ENCODE data around the gene PRMT5.

PRMT5 gene

DNA sequence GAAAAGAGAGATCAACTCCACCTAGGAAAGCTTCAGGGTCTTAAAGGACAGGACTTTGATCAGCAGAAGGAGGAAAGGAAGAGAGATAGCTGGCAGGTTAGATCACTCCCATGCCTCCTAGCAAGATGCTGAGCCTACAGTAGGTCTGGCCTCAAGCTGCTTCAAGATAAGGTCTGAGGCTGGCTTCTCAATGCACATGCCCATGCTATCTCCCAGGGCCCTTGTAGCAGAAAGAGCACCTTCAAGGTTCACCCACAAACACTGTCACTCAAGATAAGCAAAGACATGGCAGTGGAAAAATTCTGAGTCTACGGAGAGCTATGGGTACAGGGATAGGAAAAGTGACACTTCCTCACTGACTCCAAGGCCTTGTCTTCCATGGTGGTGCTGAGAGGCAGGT is 31.8 kb downstream of the PRMT5 start:
- Histone ChIP-seq H3K79me1 (ENCODE audit: low read depth, low read length) (no peaks in the 10 kb centered on the region), H3K4me3 (ENCODE audit: low read length in 2 of 2) (no peak overlapping the region), H3K23ac (ENCODE audit: low read depth, low read length, poor library complexity) (no peak overlapping the region), H2BK120ac (ENCODE audit: low read depth, low read length) (no peak overlapping the region), H3K27me3 (ENCODE audit: control insufficient read depth in 3 of 3, insufficient read depth in 3 of 3, low read depth in 1 of 3, low read length in 3 of 3) (no peaks in the 10 kb centered on the region), H3K36me3 (replicated peaks in 1 of 2; ENCODE audit: control insufficient read depth in 2 of 2, insufficient read depth in 2 of 2, low read length in 2 of 2) (peaks cover 15 to 44% of the 10 kb centered on the region in 2 donors), H3K4me1 (ENCODE audit: control insufficient read depth in 2 of 2, insufficient read depth in 1 of 2, low read depth in 1 of 2, low read length in 2 of 2) (peaks cover 0 to 4% of the 10 kb centered on the region in 2 donors), H2BK12ac (ENCODE audit: low read length) (no peak overlapping the region), H3K4ac (ENCODE audit: low read length) (no peak overlapping the region), H2BK15ac (ENCODE audit: low read length) (no peak overlapping the region), H2AK5ac (ENCODE audit: low read depth, low read length) (no peak overlapping the region), H3K27ac (replicated peaks; ENCODE audit: low read length) (no peak overlapping the region), H2AFZ (ENCODE audit: low read length) (no peak overlapping the region), H4K91ac (ENCODE audit: low read depth, low read length, poor library complexity) (no peak overlapping the region), H3K9me3 (replicated peaks in 1 of 2; ENCODE audit: control insufficient read depth in 2 of 2, insufficient read depth in 1 of 2, low read depth in 1 of 2, low read length in 2 of 2) (no peaks in the 10 kb centered on the region), H3K18ac (ENCODE audit: low read length) (no peak overlapping the region), H3K9ac (ENCODE audit: low read depth, low read length, poor library complexity) (no peak overlapping the region), H3K14ac (ENCODE audit: low read length) (no peak overlapping the region), H2BK5ac (ENCODE audit: low read length) (no peak overlapping the region), H3K4me2 (ENCODE audit: insufficient read depth, low read length, poor library complexity, severe bottlenecking) (no peak overlapping the region), H4K8ac (ENCODE audit: low read depth, low read length) (no peak overlapping the region)
- WGBS, 2 donors (ENCODE audit: extremely low coverage in 2 of 2, insufficient read length in 2 of 2, insufficient replicate concordance in 1 of 2), result no CpG with 5 or more reads among the region's 1 CpG
- DNase-seq (ENCODE audit: low spot score), result no peak

DNA sequence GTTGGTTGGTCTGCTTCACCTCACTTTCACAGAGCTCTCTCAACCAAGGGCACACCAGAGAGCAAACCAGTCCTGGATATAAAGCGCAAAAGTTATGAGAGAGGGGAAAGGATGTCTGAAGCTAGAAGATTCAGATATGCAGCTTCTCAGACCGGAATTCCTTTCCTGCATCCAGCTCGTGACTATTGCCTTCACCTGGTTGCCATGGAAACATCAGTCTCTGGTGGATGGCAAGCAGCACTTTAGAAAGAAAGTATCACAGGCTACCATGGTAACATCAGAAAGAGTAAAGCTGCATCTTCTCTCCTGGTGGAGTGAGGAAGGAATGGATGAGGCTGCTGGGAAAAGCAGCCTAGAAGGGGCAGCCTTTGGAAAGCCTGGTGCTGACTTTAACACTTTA is 32.4 kb downstream of the PRMT5 start:
- H3K9me3 ChIP-seq (replicated peaks in 1 of 2; ENCODE audit: control insufficient read depth in 2 of 2, insufficient read depth in 1 of 2, low read depth in 1 of 2, low read length in 2 of 2), result no peaks in the 10 kb centered on the region
- no peak for DNase-seq (ENCODE audit: low spot score)
- WGBS, 2 donors (ENCODE audit: extremely low coverage in 2 of 2, insufficient read length in 2 of 2, insufficient replicate concordance in 1 of 2), result no CpG with 5 or more reads among the region's 3 CpGs

DNA sequence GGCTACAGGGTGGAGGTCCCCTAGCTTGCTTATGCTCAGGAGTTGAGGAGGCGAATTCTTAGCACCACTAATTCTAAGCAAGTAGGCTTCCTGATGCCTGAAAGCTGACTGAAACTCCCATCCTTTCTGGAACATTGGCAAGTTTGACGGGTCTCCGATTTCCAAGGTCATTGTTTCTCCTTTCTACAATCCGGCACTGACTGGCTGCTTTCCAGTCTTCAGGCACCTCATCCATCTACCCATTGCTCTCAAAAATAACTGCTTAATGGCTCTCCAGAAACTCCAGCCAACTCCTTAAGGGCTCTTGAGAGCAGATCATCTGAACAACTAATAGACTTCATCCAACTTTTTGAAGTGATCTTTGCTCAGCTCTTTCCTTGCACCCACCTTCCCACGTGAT is 32.8 kb downstream of the PRMT5 start:
- no peak overlapping the region for H3K9ac ChIP-seq (ENCODE audit: low read depth, low read length, poor library complexity)
- H2AFZ ChIP-seq (ENCODE audit: low read length), result no peak overlapping the region
- H2AK5ac ChIP-seq (ENCODE audit: low read depth, low read length), result no peak overlapping the region
- WGBS, 2 donors (ENCODE audit: extremely low coverage in 2 of 2, insufficient read length in 2 of 2, insufficient replicate concordance in 1 of 2), result no CpG with 5 or more reads among the region's 5 CpGs
- H3K4ac ChIP-seq (ENCODE audit: low read length), result no peak overlapping the region
- H3K36me3 ChIP-seq (replicated peaks in 1 of 2; ENCODE audit: control insufficient read depth in 2 of 2, insufficient read depth in 2 of 2, low read length in 2 of 2), result peaks cover 7 to 34% of the 10 kb centered on the region in 2 donors
- H2BK120ac ChIP-seq (ENCODE audit: low read depth, low read length), result no peak overlapping the region
- H2BK15ac ChIP-seq (ENCODE audit: low read length), result no peak overlapping the region
- no peaks in the 10 kb centered on the region for H3K9me3 ChIP-seq (replicated peaks in 1 of 2; ENCODE audit: control insufficient read depth in 2 of 2, insufficient read depth in 1 of 2, low read depth in 1 of 2, low read length in 2 of 2)
- H3K4me2 ChIP-seq (ENCODE audit: insufficient read depth, low read length, poor library complexity, severe bottlenecking), result no peak overlapping the region
- H2BK12ac ChIP-seq (ENCODE audit: low read length), result no peak overlapping the region
- no peaks in the 10 kb centered on the region for H3K79me1 ChIP-seq (ENCODE audit: low read depth, low read length)
- H3K18ac ChIP-seq (ENCODE audit: low read length), result no peak overlapping the region
- H3K4me3 ChIP-seq (ENCODE audit: low read length in 2 of 2), result no peak overlapping the region
- H4K91ac ChIP-seq (ENCODE audit: low read depth, low read length, poor library complexity), result no peak overlapping the region
- no peak for DNase-seq (ENCODE audit: low spot score)
- H3K27ac ChIP-seq (replicated peaks; ENCODE audit: low read length), result no peak overlapping the region
- no peak overlapping the region for H3K14ac ChIP-seq (ENCODE audit: low read length)
- no peak overlapping the region for H2BK5ac ChIP-seq (ENCODE audit: low read length)
- H3K27me3 ChIP-seq (ENCODE audit: control insufficient read depth in 3 of 3, insufficient read depth in 3 of 3, low read depth in 1 of 3, low read length in 3 of 3), result no peaks in the 10 kb centered on the region
- H3K4me1 ChIP-seq (ENCODE audit: control insufficient read depth in 2 of 2, insufficient read depth in 1 of 2, low read depth in 1 of 2, low read length in 2 of 2), result peaks cover 0 to 4% of the 10 kb centered on the region in 2 donors
- H3K23ac ChIP-seq (ENCODE audit: low read depth, low read length, poor library complexity), result no peak overlapping the region
- H4K8ac ChIP-seq (ENCODE audit: low read depth, low read length), result no peak overlapping the region

More for the DNA sequence above, 32.4 kb downstream of the PRMT5 start:
- no peak overlapping the region for H3K9ac ChIP-seq (ENCODE audit: low read depth, low read length, poor library complexity)
- H3K4me3 ChIP-seq (ENCODE audit: low read length in 2 of 2), result no peak overlapping the region
- H2BK120ac ChIP-seq (ENCODE audit: low read depth, low read length), result no peak overlapping the region
- no peak overlapping the region for H3K18ac ChIP-seq (ENCODE audit: low read length)
- H3K4ac ChIP-seq (ENCODE audit: low read length), result no peak overlapping the region
- no peak overlapping the region for H2AFZ ChIP-seq (ENCODE audit: low read length)
- no peak overlapping the region for H4K91ac ChIP-seq (ENCODE audit: low read depth, low read length, poor library complexity)
- no peak overlapping the region for H3K27ac ChIP-seq (replicated peaks; ENCODE audit: low read length)
- no peak overlapping the region for H3K14ac ChIP-seq (ENCODE audit: low read length)
- H3K4me1 ChIP-seq (ENCODE audit: control insufficient read depth in 2 of 2, insufficient read depth in 1 of 2, low read depth in 1 of 2, low read length in 2 of 2), result peaks cover 0 to 4% of the 10 kb centered on the region in 2 donors
- H3K36me3 ChIP-seq (replicated peaks in 1 of 2; ENCODE audit: control insufficient read depth in 2 of 2, insufficient read depth in 2 of 2, low read length in 2 of 2), result peaks cover 11 to 38% of the 10 kb centered on the region in 2 donors
- no peak overlapping the region for H3K4me2 ChIP-seq (ENCODE audit: insufficient read depth, low read length, poor library complexity, severe bottlenecking)
- H2AK5ac ChIP-seq (ENCODE audit: low read depth, low read length), result no peak overlapping the region
- H2BK12ac ChIP-seq (ENCODE audit: low read length), result no peak overlapping the region
- no peak overlapping the region for H2BK15ac ChIP-seq (ENCODE audit: low read length)
- H3K23ac ChIP-seq (ENCODE audit: low read depth, low read length, poor library complexity), result no peak overlapping the region
- no peaks in the 10 kb centered on the region for H3K79me1 ChIP-seq (ENCODE audit: low read depth, low read length)
- H2BK5ac ChIP-seq (ENCODE audit: low read length), result no peak overlapping the region
- no peak overlapping the region for H4K8ac ChIP-seq (ENCODE audit: low read depth, low read length)
- H3K27me3 ChIP-seq (ENCODE audit: control insufficient read depth in 3 of 3, insufficient read depth in 3 of 3, low read depth in 1 of 3, low read length in 3 of 3), result no peaks in the 10 kb centered on the region

DNA sequence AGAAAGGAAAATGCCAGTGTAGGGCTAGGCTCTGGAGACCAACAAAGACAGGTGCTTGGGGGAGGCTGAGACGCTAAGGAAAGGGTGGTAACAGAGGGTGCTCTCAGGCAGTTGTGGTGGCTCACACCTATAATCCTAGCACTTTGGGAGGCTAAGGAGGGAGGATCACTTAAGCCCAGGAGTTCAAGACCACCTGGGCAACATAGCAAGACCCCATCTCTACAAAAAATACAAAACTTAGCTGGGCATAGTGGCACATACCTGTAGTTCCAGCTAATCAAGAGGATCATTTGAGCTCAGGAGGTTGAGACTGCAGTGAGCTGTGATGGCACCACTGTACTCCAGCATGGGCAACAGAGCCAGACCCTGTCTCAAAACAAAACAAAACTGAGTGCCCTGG is 33.8 kb downstream of the PRMT5 start:
- Histone ChIP-seq H3K18ac (ENCODE audit: low read length) (no peak overlapping the region), H3K4me1 (ENCODE audit: control insufficient read depth in 2 of 2, insufficient read depth in 1 of 2, low read depth in 1 of 2, low read length in 2 of 2) (peaks cover 0 to 4% of the 10 kb centered on the region in 2 donors), H3K79me1 (ENCODE audit: low read depth, low read length) (no peaks in the 10 kb centered on the region), H3K23ac (ENCODE audit: low read depth, low read length, poor library complexity) (no peak overlapping the region), H3K9me3 (replicated peaks in 1 of 2; ENCODE audit: control insufficient read depth in 2 of 2, insufficient read depth in 1 of 2, low read depth in 1 of 2, low read length in 2 of 2) (no peaks in the 10 kb centered on the region), H4K91ac (ENCODE audit: low read depth, low read length, poor library complexity) (no peak overlapping the region), H2AFZ (ENCODE audit: low read length) (no peak overlapping the region), H2BK12ac (ENCODE audit: low read length) (no peak overlapping the region), H2BK5ac (ENCODE audit: low read length) (no peak overlapping the region), H3K4ac (ENCODE audit: low read length) (no peak overlapping the region), H2BK15ac (ENCODE audit: low read length) (no peak overlapping the region), H2BK120ac (ENCODE audit: low read depth, low read length) (no peak overlapping the region), H4K8ac (ENCODE audit: low read depth, low read length) (no peak overlapping the region), H3K36me3 (replicated peaks in 1 of 2; ENCODE audit: control insufficient read depth in 2 of 2, insufficient read depth in 2 of 2, low read length in 2 of 2) (peaks cover 0 to 25% of the 10 kb centered on the region in 2 donors), H3K9ac (ENCODE audit: low read depth, low read length, poor library complexity) (no peak overlapping the region), H3K14ac (ENCODE audit: low read length) (no peak overlapping the region), H3K4me3 (ENCODE audit: low read length in 2 of 2) (no peak overlapping the region), H3K27me3 (ENCODE audit: control insufficient read depth in 3 of 3, insufficient read depth in 3 of 3, low read depth in 1 of 3, low read length in 3 of 3) (no peaks in the 10 kb centered on the region), H3K4me2 (ENCODE audit: insufficient read depth, low read length, poor library complexity, severe bottlenecking) (no peak overlapping the region), H3K27ac (replicated peaks; ENCODE audit: low read length) (no peak overlapping the region), H2AK5ac (ENCODE audit: low read depth, low read length) (no peak overlapping the region)
- no CpG with 5 or more reads among the region's 1 CpG for WGBS, 2 donors (ENCODE audit: extremely low coverage in 2 of 2, insufficient read length in 2 of 2, insufficient replicate concordance in 1 of 2)
- no peak for DNase-seq (ENCODE audit: low spot score)

Data from neuronal stem cell (in vitro differentiated cells).